ENCODE results near the gene FCHSD1. TPM values are rescaled to one million over a fixed set of nuclear protein-coding genes. Genes with fewer than 3 reads are reported as not detected.

Gene FCHSD1
- total RNA-seq, 1 donor from 2014 or later = 38.5 TPM

DNA sequence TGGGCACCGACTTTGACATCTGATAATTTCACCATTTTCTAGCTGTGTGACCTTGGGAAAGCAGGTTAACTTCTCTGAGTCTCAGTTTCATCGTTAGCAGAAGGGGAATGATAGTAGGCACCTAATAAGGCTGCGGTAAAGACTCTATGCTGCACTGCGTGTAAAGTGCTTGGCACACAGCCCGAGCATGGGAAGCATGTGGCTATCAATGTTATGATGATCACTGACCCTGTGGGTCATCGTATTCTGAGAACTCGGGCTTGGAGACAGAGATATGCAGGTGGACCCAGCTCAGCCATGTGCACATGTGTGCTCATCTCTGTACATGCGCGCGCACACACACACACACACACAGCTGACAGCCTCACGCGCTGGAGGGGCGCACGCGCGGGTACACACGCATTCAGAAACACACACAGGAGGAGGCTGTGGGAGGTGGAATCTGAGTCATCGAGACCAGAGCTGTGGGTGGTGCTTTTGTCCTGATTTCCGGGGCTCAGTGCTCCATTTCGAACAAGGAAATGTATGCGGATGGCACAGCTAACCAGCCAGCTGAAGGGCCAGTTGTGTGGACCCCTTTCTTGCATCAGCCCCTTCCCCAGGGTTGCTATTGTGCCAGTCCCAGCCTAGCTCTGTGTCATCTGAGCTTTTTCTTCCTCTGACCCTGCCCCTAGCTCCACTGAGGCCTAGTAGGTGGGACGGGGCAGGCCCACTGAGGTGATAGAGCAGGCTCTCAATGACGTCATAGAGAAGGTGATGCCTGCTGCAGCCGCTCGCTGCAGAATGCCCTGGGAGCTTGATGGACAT, 41.9 kb upstream of the FCHSD1 start:
- no peak for DNase-seq (ENCODE audit: low read depth)
- TF ChIP-seq, protein P1, sequence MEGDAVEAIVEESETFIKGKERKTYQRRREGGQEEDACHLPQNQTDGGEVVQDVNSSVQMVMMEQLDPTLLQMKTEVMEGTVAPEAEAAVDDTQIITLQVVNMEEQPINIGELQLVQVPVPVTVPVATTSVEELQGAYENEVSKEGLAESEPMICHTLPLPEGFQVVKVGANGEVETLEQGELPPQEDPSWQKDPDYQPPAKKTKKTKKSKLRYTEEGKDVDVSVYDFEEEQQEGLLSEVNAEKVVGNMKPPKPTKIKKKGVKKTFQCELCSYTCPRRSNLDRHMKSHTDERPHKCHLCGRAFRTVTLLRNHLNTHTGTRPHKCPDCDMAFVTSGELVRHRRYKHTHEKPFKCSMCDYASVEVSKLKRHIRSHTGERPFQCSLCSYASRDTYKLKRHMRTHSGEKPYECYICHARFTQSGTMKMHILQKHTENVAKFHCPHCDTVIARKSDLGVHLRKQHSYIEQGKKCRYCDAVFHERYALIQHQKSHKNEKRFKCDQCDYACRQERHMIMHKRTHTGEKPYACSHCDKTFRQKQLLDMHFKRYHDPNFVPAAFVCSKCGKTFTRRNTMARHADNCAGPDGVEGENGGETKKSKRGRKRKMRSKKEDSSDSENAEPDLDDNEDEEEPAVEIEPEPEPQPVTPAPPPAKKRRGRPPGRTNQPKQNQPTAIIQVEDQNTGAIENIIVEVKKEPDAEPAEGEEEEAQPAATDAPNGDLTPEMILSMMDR (IDR thresholded peaks at IDR 0.05; ENCODE audit: insufficient read depth, low read length, poor library complexity, severe bottlenecking) = no peak
- Histone ChIP-seq H3K4me3 (ENCODE audit: low read depth, low read length) (no peak overlapping the region), H3K36me3 (ENCODE audit: control insufficient read depth, insufficient read depth, low read length) (no peaks in the 10 kb centered on the region), H3K27me3 (ENCODE audit: control insufficient read depth, insufficient read depth, low read length) (peaks cover 29% of the 10 kb centered on the region)

DNA sequence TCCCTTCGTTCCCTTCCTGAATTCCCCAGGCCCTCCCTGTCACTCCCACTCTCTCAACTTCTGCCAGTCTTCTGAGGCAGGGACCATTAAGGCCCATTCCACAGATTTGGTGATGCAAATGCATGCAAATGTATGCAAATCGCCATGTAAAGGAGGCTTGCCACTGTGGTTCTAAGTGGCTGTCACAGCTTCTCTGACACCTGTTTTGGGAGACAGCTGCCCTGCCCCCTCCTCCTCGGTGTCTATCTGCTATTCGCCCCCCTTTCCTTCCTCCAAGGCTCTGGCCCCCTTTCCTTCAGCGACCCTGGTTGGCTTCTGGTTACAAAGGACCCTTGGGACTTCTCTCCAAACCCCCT, 41.3 kb upstream of the FCHSD1 start:
- DNase-seq (ENCODE audit: low read depth) = no peak
- Histone ChIP-seq H3K36me3 (ENCODE audit: control insufficient read depth, insufficient read depth, low read length) (no peaks in the 10 kb centered on the region), H3K4me3 (ENCODE audit: low read depth, low read length) (no peak overlapping the region), H3K27me3 (ENCODE audit: control insufficient read depth, insufficient read depth, low read length) (peaks cover 26% of the 10 kb centered on the region)
- TF ChIP-seq, protein P1 (IDR thresholded peaks at IDR 0.05; ENCODE audit: insufficient read depth, low read length, poor library complexity, severe bottlenecking) = no peak

DNA sequence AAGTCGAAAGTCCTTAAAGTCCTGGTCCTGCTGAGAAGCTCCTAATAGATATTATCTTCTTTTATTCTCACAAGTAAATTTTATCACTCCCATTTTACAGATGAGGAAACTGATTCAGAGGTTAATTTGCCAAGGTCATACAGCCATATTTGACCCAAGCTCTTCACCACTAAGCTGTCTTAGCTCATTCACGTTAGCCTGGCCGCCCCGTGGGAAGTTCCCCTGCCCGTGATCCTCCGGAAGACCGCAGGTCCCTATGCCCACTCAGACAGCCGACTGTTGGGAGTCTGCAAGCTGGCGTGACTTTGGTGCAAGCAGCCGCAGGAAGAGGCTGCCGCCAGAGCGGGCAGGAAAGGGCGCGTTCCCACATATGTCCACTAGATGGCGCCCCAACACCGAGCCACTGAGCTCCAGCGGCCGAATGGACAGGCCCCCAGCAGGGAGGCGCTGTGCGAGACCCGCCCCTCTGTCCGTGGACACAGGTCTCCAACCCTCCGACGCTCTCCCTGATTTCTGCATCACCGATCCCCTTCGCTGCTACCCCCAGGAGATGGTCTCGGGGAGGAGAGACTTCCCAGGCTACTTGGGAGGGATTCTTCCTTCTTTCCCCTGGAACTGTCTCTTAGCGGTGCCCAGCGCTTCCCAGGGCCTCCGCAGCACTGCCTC, 40.8 kb upstream of the FCHSD1 start:
- DNase-seq (ENCODE audit: low read depth) = no peak
- TF ChIP-seq, protein P1 (IDR thresholded peaks at IDR 0.05; ENCODE audit: insufficient read depth, low read length, poor library complexity, severe bottlenecking) = peak; percentile 99

DNA sequence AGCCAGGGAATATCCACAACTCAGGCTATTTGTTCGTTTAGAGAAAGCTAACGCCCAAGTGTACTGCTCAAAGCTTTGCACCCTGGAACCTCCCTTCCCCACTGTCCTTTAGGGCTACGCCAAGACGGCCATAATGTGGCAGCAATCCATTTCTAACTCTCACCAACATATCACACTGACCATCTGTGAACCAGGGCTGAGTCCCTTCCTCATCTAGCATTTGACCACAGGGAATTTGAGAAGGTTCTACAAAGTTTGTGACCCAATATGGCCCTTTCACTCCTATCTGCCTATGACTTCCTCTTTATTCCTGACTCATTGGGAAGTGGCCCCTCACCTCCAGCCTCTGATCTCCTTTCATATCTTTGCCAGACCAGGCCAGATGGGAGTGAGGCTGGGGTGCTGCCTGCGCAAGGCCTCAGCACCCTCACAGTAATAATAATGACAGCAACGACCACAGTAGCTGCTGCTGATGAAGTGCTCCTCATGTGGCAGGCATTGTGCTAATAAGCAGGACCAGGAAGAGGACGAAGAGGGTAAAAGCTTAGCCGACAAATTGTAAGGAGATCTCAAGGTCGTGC, 40.2 kb upstream of the FCHSD1 start:
- H3K4me3 ChIP-seq (ENCODE audit: low read depth, low read length) = no peak overlapping the region
- no peaks in the 10 kb centered on the region for H3K36me3 ChIP-seq (ENCODE audit: control insufficient read depth, insufficient read depth, low read length)
- TF ChIP-seq, protein P1 (IDR thresholded peaks at IDR 0.05; ENCODE audit: insufficient read depth, low read length, poor library complexity, severe bottlenecking) = no peak

More for the DNA sequence above, 40.8 kb upstream of the FCHSD1 start:
- no peaks in the 10 kb centered on the region for H3K36me3 ChIP-seq (ENCODE audit: control insufficient read depth, insufficient read depth, low read length)
- peaks cover 25% of the 10 kb centered on the region for H3K27me3 ChIP-seq (ENCODE audit: control insufficient read depth, insufficient read depth, low read length)
- no peak overlapping the region for H3K4me3 ChIP-seq (ENCODE audit: low read depth, low read length)

DNA sequence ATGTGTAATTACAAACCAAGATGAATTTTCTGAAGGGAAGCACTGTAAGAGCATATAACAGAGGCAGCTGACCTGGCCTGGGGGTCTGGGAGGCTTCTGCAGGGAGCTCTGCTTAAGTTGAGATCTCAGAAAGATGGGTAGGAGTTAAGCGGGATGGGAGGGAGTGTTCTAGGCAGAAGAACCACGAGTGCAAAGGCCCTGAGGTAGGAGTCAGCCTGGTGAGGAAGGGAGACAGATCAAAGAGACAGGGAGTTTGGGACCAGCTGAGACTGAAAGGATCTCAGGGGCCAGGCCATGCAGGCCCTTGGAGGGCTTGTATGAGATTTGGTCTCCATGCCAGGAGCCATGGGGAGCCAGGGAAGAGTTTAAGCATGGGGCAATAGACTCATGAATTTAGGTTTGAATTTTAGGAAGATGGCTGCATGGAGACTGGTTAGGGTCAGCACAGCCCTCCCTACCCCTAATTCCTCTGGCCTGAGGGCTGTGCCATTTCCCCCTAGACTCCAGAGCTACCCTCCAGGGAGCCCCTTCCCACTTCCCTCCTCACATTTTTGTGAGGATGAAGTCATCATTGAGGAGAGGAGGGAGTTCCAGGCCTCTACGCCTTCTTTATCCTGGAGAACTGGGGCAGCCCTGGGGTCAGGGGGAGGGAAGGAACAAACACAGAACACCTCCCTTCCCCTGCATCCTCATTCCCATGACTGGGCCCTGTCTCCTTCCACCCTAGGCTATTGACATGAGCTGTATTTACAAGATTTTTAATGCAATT, 35.6 kb upstream of the FCHSD1 start:
- no peaks in the 10 kb centered on the region for H3K36me3 ChIP-seq (ENCODE audit: control insufficient read depth, insufficient read depth, low read length)
- TF ChIP-seq, protein P1 (IDR thresholded peaks at IDR 0.05; ENCODE audit: insufficient read depth, low read length, poor library complexity, severe bottlenecking) = no peak
- no peak for DNase-seq (ENCODE audit: low read depth)
- H3K27me3 ChIP-seq (ENCODE audit: control insufficient read depth, insufficient read depth, low read length) = peaks cover 22% of the 10 kb centered on the region
- H3K4me3 ChIP-seq (ENCODE audit: low read depth, low read length) = no peak overlapping the region

More for the DNA sequence above, 40.2 kb upstream of the FCHSD1 start:
- no peak for DNase-seq (ENCODE audit: low read depth)
- H3K27me3 ChIP-seq (ENCODE audit: control insufficient read depth, insufficient read depth, low read length) = peaks cover 22% of the 10 kb centered on the region
